Measurements from ENCODE around the gene BCAR3.
A peak's percentile ranks its signal among the peaks of the same experiment; 100 is the strongest.
"Not testable (repeated sequence)": the region's sequence is repeated elsewhere in the genome, so short reads cannot be mapped to it uniquely, and the experiment has no call there.

Gene BCAR3

GRCh38 chr1:93566227-93566626, 115.4 kb downstream of the BCAR3 start:
- in situ Hi-C loops (cut with HindIII; ENCODE audit: low sequenced_read_pairs): no loop called here
- no peak for TF ChIP-seq CTCF (IDR thresholded peaks at IDR 0.05; ENCODE audit: low read depth, low read length, missing control alignments)
- H3K4me3 ChIP-seq (ENCODE audit: low read depth, low read length): no peak overlapping the region
- no peak for DNase-seq (ENCODE audit: low read depth)

GRCh38 chr1:93565496-93566206, 116.0 kb downstream of the BCAR3 start:
- H3K4me3 ChIP-seq (ENCODE audit: low read depth, low read length): no peak overlapping the region
- TF ChIP-seq CTCF (IDR thresholded peaks at IDR 0.05; ENCODE audit: low read depth, low read length, missing control alignments): no peak
- no peak for DNase-seq (ENCODE audit: low read depth)
- in situ Hi-C loops (cut with HindIII; ENCODE audit: low sequenced_read_pairs): no loop called here

GRCh38 chr1:93559695-93560094, 121.9 kb downstream of the BCAR3 start:
- TF ChIP-seq CTCF (IDR thresholded peaks at IDR 0.05; ENCODE audit: low read depth, low read length, missing control alignments): no peak
- in situ Hi-C loops (cut with HindIII; ENCODE audit: low sequenced_read_pairs): no loop called here
- no peak for DNase-seq (ENCODE audit: low read depth)
- no peak overlapping the region for H3K4me3 ChIP-seq (ENCODE audit: low read depth, low read length)

- in situ Hi-C loops (cut with HindIII; ENCODE audit: low sequenced_read_pairs): no loop called here
- no peak for TF ChIP-seq CTCF (IDR thresholded peaks at IDR 0.05; ENCODE audit: low read depth, low read length, missing control alignments)
- H3K4me3 ChIP-seq (ENCODE audit: low read depth, low read length): no peak overlapping the region
- no peak for DNase-seq (ENCODE audit: low read depth)
These were observed 122.6 kb downstream of the BCAR3 start for GRCh38 chr1:93559045-93559444.

- in situ Hi-C loops (cut with HindIII; ENCODE audit: low sequenced_read_pairs): no loop called here
- DNase-seq (ENCODE audit: low read depth): no peak
- TF ChIP-seq CTCF (IDR thresholded peaks at IDR 0.05; ENCODE audit: low read depth, low read length, missing control alignments): no peak
- H3K4me3 ChIP-seq (ENCODE audit: low read depth, low read length): no peak overlapping the region
These were observed 125.3 kb downstream of the BCAR3 start for GRCh38 chr1:93556291-93556690.

GRCh38 chr1:93554883-93555872, 126.5 kb downstream of the BCAR3 start:
- in situ Hi-C loops (cut with HindIII; ENCODE audit: low sequenced_read_pairs): no loop called here
- no peak for TF ChIP-seq CTCF (IDR thresholded peaks at IDR 0.05; ENCODE audit: low read depth, low read length, missing control alignments)
- H3K4me3 ChIP-seq (ENCODE audit: low read depth, low read length): no peak overlapping the region
- DNase-seq (ENCODE audit: low read depth): no peak

- peak; percentile 37 for DNase-seq (ENCODE audit: low read depth)
- H3K4me3 ChIP-seq (ENCODE audit: low read depth, low read length); in situ Hi-C loops (cut with HindIII; ENCODE audit: low sequenced_read_pairs): not testable (repeated sequence)
These were observed 127.6 kb downstream of the BCAR3 start for GRCh38 chr1:93553886-93554490.
